ENCODE measurements around the gene AHCTF1.

GRCh38 chr1:246798606-246799496, 132.9 kb downstream of the AHCTF1 start:
- TF ChIP-seq POLR2A (IDR thresholded peaks at IDR 0.05) (no peak), CTCF (IDR thresholded peaks at IDR 0.05) (no peak)

Measured in right lobe of liver (tissue), 4 donors.